HepG2 (cell line): ENCODE measurements around the gene TPCN2.

Experiments used
- FOXA1 ChIP-seq, 2 experiments: fragments of 450-650 bp in 1 of 2; sonication (generic) in 1 of 2; formaldehyde crosslinking in 1 of 2; IDR thresholded peaks; 2 replicates each; pipeline versions ENCODE4 v1.4.0 to v1.6.1; 2016 to 2020; ENCODE audit warnings: missing genetic modification reagents in 1 of 2
- HNRNPLL ChIP-seq: fragments of 200-400 bp; formaldehyde crosslinking; IDR thresholded peaks from 2 replicates; pipeline ENCODE4 v1.6.1; 2017; ENCODE audit warnings: mild to moderate bottlenecking, low read depth, low read length; ENCODE audit not compliant: poor library complexity, severe bottlenecking
- KLF12 ChIP-seq: sonication (generic); formaldehyde crosslinking; IDR thresholded peaks from 2 replicates; pipeline ENCODE4 v1.4.0; 2020; ENCODE audit warnings: missing genetic modification reagents, borderline replicate concordance
- MIER2 ChIP-seq: IDR thresholded peaks from 2 replicates; pipeline ENCODE4 v1.6.1; 2016; ENCODE audit warnings: missing biosample characterization, missing genetic modification reagents
- TF ChIP-seq, protein P1 (sequence below): sonication (generic); formaldehyde crosslinking; IDR thresholded peaks from 2 replicates; pipeline ENCODE4 v1.5.0; 2020; ENCODE audit warnings: mild to moderate bottlenecking, missing genetic modification reagents, moderate library complexity

DNA sequence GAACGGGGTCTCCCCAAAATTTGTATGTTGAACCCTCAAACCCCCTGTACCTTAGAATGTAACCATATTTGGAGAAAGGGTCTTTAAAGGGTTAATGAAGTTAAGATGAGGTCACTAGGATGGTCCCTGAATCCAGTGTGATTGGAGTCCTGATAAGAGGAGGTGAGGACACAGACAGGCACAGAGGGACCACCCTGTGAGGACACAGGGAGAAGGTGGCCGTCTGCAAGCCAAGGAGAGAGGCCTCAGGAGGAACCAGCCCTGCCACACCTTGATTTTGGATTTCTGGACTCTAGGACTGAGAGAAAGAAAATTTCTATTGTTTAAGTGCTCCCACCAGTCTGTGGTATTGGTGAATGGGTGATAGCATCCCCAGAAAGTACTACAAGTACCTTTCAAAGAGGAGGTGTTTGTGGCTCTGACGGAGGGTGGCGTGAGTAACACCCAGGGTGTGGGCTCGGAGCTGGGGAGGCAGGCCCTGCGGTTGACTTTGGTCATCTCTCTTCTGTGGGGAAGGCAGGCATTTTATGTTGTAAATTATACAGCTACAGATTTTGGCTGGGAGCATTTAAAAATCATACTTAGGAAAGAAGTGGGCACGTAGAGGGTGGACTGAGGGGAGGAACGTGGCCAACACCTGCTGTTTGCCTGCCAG is 49.5 kb upstream of the TPCN2 start:
- TF ChIP-seq KLF12 = no peak
- TF ChIP-seq, protein P1, sequence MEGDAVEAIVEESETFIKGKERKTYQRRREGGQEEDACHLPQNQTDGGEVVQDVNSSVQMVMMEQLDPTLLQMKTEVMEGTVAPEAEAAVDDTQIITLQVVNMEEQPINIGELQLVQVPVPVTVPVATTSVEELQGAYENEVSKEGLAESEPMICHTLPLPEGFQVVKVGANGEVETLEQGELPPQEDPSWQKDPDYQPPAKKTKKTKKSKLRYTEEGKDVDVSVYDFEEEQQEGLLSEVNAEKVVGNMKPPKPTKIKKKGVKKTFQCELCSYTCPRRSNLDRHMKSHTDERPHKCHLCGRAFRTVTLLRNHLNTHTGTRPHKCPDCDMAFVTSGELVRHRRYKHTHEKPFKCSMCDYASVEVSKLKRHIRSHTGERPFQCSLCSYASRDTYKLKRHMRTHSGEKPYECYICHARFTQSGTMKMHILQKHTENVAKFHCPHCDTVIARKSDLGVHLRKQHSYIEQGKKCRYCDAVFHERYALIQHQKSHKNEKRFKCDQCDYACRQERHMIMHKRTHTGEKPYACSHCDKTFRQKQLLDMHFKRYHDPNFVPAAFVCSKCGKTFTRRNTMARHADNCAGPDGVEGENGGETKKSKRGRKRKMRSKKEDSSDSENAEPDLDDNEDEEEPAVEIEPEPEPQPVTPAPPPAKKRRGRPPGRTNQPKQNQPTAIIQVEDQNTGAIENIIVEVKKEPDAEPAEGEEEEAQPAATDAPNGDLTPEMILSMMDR (CRISPR knock-in tag) = no peak
- no peak for TF ChIP-seq FOXA1 (IDR thresholded peaks at IDR 0.05)
- TF ChIP-seq FOXA1 (CRISPR knock-in tag; IDR thresholded peaks at IDR 0.05) = no peak
- no peak for TF ChIP-seq MIER2 (CRISPR knock-in tag)
- no peak for TF ChIP-seq HNRNPLL
